ENCODE measurements around the gene SPATA13.
"Not testable (repeated sequence)": the region's sequence is repeated elsewhere in the genome, so short reads cannot be mapped to it uniquely, and the experiment has no call there.

Gene SPATA13

DNA sequence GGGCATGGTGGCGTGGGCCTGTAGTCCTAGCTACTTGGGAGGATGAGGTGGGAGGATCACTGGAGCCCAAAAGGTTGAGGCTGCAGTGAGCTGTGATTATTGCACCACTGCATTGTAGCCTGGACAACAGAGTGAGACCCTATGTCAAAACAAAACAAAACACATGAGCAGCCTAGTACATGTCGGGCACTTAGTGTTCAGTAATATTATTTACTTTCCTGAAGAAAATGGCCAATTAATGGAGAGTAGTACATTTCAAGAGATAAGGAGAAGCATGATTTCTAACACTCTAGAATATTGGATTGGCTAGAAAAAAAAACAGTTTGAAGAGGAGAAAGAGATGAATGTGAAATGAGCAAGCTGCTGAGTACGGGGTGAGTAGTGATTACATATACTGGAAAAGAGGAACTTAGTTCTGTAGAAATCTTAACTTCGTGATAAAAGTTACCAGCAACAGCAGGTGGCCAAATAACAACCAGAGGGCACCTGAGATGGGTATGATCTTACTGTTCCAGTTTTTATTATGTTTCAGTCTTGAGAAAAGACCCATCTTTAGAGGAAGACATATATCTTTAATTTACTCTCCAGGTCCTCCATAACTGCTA is 36.2 kb downstream of the SPATA13 start:
- no peaks in the 10 kb centered on the region for H3K27me3 ChIP-seq (ENCODE audit: insufficient read depth, low read length)
- no peaks in the 10 kb centered on the region for H3K36me3 ChIP-seq (ENCODE audit: insufficient read depth, low read length)
- peaks cover 7% of the 10 kb centered on the region for H3K4me1 ChIP-seq (ENCODE audit: insufficient read depth, low read length)
- H3K9me3 ChIP-seq (ENCODE audit: low read length): peaks cover 3% of the 10 kb centered on the region
- H3K4me3 ChIP-seq (ENCODE audit: low read length): no peak overlapping the region
- H2AFZ ChIP-seq (ENCODE audit: low read depth, low read length): no peak overlapping the region

GRCh38 chr13:24199016-24199415 is 38.5 kb downstream of the SPATA13 start:
- H3K9me3 ChIP-seq (ENCODE audit: low read length): no peaks in the 10 kb centered on the region
- peaks cover 21% of the 10 kb centered on the region for H3K4me1 ChIP-seq (ENCODE audit: insufficient read depth, low read length)
- no peak overlapping the region for H2AFZ ChIP-seq (ENCODE audit: low read depth, low read length)
- H3K27me3 ChIP-seq (ENCODE audit: insufficient read depth, low read length): no peaks in the 10 kb centered on the region
- no peak overlapping the region for H3K4me3 ChIP-seq (ENCODE audit: low read length)
- H3K36me3 ChIP-seq (ENCODE audit: insufficient read depth, low read length): no peaks in the 10 kb centered on the region

DNA sequence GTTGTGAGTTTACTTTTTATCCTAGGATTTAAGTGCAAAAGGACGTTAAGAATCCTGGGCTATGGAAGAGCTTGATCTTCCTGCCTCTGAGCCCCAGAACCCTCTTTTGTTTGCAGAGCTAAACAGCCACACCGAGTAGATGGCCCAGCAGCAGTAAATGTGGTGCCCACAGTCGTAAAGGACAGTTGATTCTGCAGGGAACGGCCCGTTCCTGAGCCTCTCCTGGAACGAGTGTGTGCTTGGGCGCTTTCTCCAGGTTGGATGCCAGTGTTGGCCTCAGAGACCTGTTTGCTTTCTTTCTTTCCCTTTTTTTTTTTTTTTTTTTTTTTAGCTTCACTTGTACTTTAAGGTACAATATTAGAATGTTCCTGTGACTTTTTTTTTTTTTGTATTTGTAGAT is 41.7 kb downstream of the SPATA13 start:
- Histone ChIP-seq H3K36me3 (ENCODE audit: insufficient read depth, low read length) (no peaks in the 10 kb centered on the region), H3K27me3 (ENCODE audit: insufficient read depth, low read length) (no peaks in the 10 kb centered on the region), H2AFZ (ENCODE audit: low read depth, low read length) (no peak overlapping the region), H3K9me3 (ENCODE audit: low read length) (no peaks in the 10 kb centered on the region), H3K4me3 (ENCODE audit: low read length) (no peak overlapping the region), H3K4me1 (ENCODE audit: insufficient read depth, low read length) (peaks cover 21% of the 10 kb centered on the region)

DNA sequence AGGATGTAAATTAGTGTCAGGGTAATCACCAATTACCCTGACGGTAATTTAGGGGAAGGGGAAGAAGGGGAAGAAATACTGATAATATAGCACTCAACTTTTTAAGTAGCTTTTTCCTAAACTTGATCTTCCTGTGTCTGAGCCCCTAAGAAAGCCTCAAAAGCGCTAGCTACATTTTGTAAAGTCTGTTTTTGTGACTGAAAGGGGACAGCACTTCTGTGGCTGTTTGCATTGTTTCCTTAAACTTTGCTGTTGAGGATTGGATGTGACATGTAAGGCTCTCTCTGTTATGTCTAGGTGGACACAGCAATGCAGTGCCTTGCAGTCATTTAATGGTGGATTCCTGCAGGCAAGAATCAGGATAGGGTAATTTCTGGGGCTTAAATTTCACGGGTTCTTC is 42.8 kb downstream of the SPATA13 start:
- no peaks in the 10 kb centered on the region for H3K9me3 ChIP-seq (ENCODE audit: low read length)
- peaks cover 21% of the 10 kb centered on the region for H3K4me1 ChIP-seq (ENCODE audit: insufficient read depth, low read length)
- H2AFZ ChIP-seq (ENCODE audit: low read depth, low read length): no peak overlapping the region
- no peak overlapping the region for H3K4me3 ChIP-seq (ENCODE audit: low read length)
- H3K36me3 ChIP-seq (ENCODE audit: insufficient read depth, low read length): no peaks in the 10 kb centered on the region
- H3K27me3 ChIP-seq (ENCODE audit: insufficient read depth, low read length): no peaks in the 10 kb centered on the region

- Histone ChIP-seq H3K27me3 (ENCODE audit: insufficient read depth, low read length) (no peaks in the 10 kb centered on the region), H3K36me3 (ENCODE audit: insufficient read depth, low read length) (no peaks in the 10 kb centered on the region), H3K4me3 (ENCODE audit: low read length) (no peak overlapping the region), H2AFZ (ENCODE audit: low read depth, low read length) (no peak overlapping the region), H3K9me3 (ENCODE audit: low read length) (no peaks in the 10 kb centered on the region), H3K4me1 (ENCODE audit: insufficient read depth, low read length) (peaks cover 21% of the 10 kb centered on the region)
Observed at GRCh38 chr13:24203811-24204210, 43.3 kb downstream of the SPATA13 start.

DNA sequence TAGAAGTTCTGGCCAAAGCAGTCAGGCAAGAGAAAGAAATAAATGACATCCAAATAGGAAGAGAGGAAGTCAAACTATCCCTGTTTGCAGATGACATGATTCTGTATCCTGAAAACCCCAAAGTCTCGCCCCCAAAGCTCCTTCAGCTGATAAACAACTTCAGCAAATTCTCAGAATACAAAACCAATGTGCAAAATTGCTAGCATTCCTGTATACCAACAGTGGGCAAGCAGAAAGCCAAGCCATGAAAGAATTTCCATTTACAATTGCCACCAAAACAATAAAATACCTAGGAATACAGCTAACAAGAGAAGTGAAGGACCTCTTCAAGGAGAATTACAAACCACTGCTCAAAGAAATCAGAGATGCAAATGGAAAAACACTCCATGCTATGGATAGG is 44.6 kb downstream of the SPATA13 start:
- H3K4me1 ChIP-seq (ENCODE audit: insufficient read depth, low read length): peaks cover 21% of the 10 kb centered on the region
- H3K4me3 ChIP-seq (ENCODE audit: low read length): not testable (repeated sequence)

DNA sequence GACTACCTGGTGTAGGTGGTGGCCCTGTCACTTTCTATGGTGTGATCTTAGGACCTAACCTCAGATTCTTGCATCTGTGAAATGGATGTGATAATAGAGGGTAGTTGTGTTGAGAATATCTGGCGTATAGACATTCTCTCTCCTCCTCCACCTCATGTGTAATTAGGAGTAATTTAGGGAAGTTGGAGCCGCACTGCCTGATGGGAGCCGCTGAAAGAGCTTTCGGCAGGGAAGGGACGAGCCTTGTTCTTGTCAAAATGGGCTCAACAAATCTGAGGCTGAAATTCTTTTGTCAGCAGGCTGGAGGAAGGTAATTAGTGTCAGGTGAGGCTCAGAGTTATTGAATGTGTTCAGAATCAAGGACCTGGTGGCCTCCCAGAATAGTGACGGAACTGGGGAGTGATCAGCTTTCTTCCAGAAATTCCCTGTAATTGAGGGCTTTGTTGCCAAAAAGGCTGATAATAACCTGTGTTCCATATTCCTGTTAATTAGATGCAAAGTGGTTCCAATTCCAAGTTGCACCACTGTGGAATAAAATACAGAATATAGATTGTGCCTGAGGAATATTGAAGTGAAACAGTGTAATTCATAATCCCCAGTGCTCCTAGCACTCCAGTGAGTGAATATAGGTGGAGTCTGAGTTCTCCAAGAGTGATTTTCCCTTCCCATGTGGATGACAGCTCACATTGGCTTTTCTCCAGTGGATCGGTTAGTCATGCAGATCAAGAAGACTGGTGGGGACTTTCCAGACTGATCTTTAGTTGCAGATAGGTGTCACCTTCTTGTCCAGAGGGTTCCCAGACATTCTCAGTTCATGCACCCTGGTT is 47.5 kb downstream of the SPATA13 start:
- peaks cover 1% of the 10 kb centered on the region for H3K9me3 ChIP-seq (ENCODE audit: low read length)
- no peak overlapping the region for H3K4me3 ChIP-seq (ENCODE audit: low read length)
- no peak overlapping the region for H2AFZ ChIP-seq (ENCODE audit: low read depth, low read length)
- H3K27me3 ChIP-seq (ENCODE audit: insufficient read depth, low read length): no peaks in the 10 kb centered on the region
- H3K4me1 ChIP-seq (ENCODE audit: insufficient read depth, low read length): peaks cover 9% of the 10 kb centered on the region
- no peaks in the 10 kb centered on the region for H3K36me3 ChIP-seq (ENCODE audit: insufficient read depth, low read length)

More for the DNA sequence above, 44.6 kb downstream of the SPATA13 start:
- not testable (repeated sequence) for H3K27me3 ChIP-seq (ENCODE audit: insufficient read depth, low read length); H3K9me3 ChIP-seq (ENCODE audit: low read length); H2AFZ ChIP-seq (ENCODE audit: low read depth, low read length); H3K36me3 ChIP-seq (ENCODE audit: insufficient read depth, low read length)

DNA sequence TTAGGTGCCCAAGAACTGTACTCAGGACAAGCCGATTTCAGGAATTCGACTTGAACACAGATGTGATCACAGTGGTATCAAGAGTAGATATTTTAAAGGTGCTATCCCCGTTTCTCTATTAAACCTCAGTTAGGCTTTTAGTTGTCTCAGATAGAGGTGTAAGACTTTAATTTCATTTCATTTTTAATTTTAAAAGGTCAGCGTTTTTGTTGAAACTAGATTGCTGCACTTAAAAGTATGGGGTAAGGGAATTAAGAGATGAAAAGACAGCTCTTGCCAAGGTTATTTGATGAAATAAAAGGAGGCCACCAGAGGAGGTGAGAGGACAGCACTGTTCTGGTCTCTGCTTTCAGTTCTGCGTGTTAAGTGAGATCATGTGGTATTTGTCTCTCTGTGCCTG is 48.6 kb downstream of the SPATA13 start:
- H3K4me1 ChIP-seq (ENCODE audit: insufficient read depth, low read length): no peaks in the 10 kb centered on the region
- H3K27me3 ChIP-seq (ENCODE audit: insufficient read depth, low read length): no peaks in the 10 kb centered on the region
- H3K36me3 ChIP-seq (ENCODE audit: insufficient read depth, low read length): no peaks in the 10 kb centered on the region
- peaks cover 1% of the 10 kb centered on the region for H3K9me3 ChIP-seq (ENCODE audit: low read length)
- no peak overlapping the region for H3K4me3 ChIP-seq (ENCODE audit: low read length)
- H2AFZ ChIP-seq (ENCODE audit: low read depth, low read length): no peak overlapping the region

- H2AFZ ChIP-seq (ENCODE audit: low read depth, low read length): no peak overlapping the region
- peaks cover 1% of the 10 kb centered on the region for H3K9me3 ChIP-seq (ENCODE audit: low read length)
- no peaks in the 10 kb centered on the region for H3K36me3 ChIP-seq (ENCODE audit: insufficient read depth, low read length)
- no peak overlapping the region for H3K4me3 ChIP-seq (ENCODE audit: low read length)
- no peaks in the 10 kb centered on the region for H3K27me3 ChIP-seq (ENCODE audit: insufficient read depth, low read length)
- H3K4me1 ChIP-seq (ENCODE audit: insufficient read depth, low read length): peaks cover 4% of the 10 kb centered on the region
Observed at GRCh38 chr13:24212254-24212653, 51.7 kb downstream of the SPATA13 start.

DNA sequence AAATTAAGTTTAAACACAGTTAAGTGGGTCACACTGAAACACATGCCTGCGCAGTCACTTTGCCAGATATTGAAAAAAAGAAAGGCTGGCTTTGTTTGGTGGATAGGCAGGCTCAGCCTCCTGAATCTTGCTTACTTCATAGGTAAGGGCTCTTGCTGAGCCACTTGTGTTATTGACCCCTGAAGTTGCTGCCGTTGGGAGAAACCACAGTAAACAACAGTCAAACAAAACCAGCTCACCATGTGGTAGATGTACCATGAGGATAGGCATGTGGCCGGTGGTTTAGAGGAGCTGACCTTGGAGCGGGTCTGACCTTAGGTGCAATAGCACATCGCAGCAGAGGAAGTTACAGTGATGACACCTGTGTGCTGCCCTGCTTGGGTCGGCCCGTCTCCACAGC is 52.2 kb downstream of the SPATA13 start:
- Histone ChIP-seq H3K9me3 (ENCODE audit: low read length) (peaks cover 1% of the 10 kb centered on the region), H3K4me1 (ENCODE audit: insufficient read depth, low read length) (peaks cover 4% of the 10 kb centered on the region), H3K27me3 (ENCODE audit: insufficient read depth, low read length) (no peaks in the 10 kb centered on the region), H3K4me3 (ENCODE audit: low read length) (no peak overlapping the region), H2AFZ (ENCODE audit: low read depth, low read length) (no peak overlapping the region), H3K36me3 (ENCODE audit: insufficient read depth, low read length) (no peaks in the 10 kb centered on the region)

DNA sequence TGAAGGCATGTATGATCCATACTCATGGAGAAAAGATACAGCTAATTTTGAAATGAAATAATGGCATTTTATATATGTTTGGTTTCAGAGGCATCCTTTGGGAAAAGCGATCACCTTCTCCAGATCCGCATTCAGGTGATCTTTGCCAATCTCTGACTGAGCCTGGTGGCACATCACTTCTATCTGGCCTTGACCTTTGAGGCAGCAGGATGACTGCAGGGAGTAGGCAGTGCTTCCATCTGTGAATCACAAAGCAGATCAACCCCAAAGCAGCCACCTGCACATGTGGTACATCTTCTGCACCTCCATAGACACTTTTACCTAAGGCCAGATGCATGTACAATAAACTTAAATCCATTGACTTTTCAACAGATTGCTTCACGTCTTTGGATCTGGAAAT is 53.4 kb downstream of the SPATA13 start:
- H3K27me3 ChIP-seq (ENCODE audit: insufficient read depth, low read length): no peaks in the 10 kb centered on the region
- no peak overlapping the region for H2AFZ ChIP-seq (ENCODE audit: low read depth, low read length)
- no peaks in the 10 kb centered on the region for H3K36me3 ChIP-seq (ENCODE audit: insufficient read depth, low read length)
- H3K4me1 ChIP-seq (ENCODE audit: insufficient read depth, low read length): peaks cover 10% of the 10 kb centered on the region
- peaks cover 1% of the 10 kb centered on the region for H3K9me3 ChIP-seq (ENCODE audit: low read length)
- no peak overlapping the region for H3K4me3 ChIP-seq (ENCODE audit: low read length)

DNA sequence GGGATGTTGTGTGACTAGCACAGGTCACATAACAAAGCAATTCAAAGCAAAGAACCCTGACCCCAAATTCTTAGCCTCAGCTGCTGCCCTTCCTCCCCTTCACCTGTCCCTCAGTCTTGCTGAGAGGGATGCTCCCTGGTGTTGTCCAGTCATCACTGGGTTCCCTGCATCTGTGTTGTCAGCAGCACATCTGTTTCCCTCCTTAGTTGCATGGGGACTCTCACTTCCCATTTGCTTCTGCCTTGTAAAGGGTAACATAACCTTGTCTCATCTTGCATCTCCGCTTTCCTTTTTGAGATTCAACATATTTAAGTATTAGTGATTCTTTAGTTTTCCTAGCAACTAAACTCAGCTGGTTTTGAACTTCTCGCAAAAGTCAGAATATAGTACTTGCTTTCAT is 54.0 kb downstream of the SPATA13 start:
- H3K27me3 ChIP-seq (ENCODE audit: insufficient read depth, low read length): no peaks in the 10 kb centered on the region
- no peaks in the 10 kb centered on the region for H3K36me3 ChIP-seq (ENCODE audit: insufficient read depth, low read length)
- H3K9me3 ChIP-seq (ENCODE audit: low read length): peaks cover under 1% of the 10 kb centered on the region
- peaks cover 10% of the 10 kb centered on the region for H3K4me1 ChIP-seq (ENCODE audit: insufficient read depth, low read length)
- no peak overlapping the region for H2AFZ ChIP-seq (ENCODE audit: low read depth, low read length)
- no peak overlapping the region for H3K4me3 ChIP-seq (ENCODE audit: low read length)

- H3K27me3 ChIP-seq (ENCODE audit: insufficient read depth, low read length): no peaks in the 10 kb centered on the region
- H3K36me3 ChIP-seq (ENCODE audit: insufficient read depth, low read length): no peaks in the 10 kb centered on the region
- H3K4me1 ChIP-seq (ENCODE audit: insufficient read depth, low read length): peaks cover 10% of the 10 kb centered on the region
- no peak overlapping the region for H2AFZ ChIP-seq (ENCODE audit: low read depth, low read length)
- H3K4me3 ChIP-seq (ENCODE audit: low read length): no peak overlapping the region
- H3K9me3 ChIP-seq (ENCODE audit: low read length): no peaks in the 10 kb centered on the region
Observed at GRCh38 chr13:24215126-24215525, 54.6 kb downstream of the SPATA13 start.

Measured in neuron (in vitro differentiated cells).